ENCODE measurements around the gene CCK.

DNA sequence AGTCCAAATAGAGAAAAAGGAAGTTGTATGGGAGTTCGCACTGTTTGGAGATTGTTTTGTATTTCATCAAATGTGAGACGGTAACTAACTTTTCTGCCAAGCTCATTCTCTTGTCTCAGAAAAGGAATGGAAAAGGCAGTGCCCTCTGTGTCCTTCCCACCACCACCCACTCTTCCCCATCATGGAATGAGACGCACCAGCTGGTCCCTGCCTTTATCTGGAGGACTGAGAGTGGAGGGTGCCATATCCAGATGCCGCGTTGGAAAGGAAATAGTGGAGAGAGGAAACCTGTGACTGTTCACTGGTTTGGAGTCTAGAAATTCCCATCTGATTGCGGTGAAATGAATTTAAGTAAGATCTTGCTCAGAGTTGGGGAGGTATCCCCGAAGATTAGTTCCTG lies 3.7 kb upstream of the CCK start:
- TF ChIP-seq CTCF (IDR thresholded peaks at IDR 0.05 in 8 of 11, conservative IDR thresholded peaks at IDR 0.05 in 3 of 11) (no peak), POLR2A (IDR thresholded peaks at IDR 0.05) (no peak), POLR2AphosphoS5 (IDR thresholded peaks at IDR 0.05) (no peak)

Measured in spleen (tissue), 7 donors.